Lower leg skin (tissue), 3 donors: ENCODE results near the gene DIS3L2.

Experiments used
- POLR2A ChIP-seq, 2 donors: fragments of 450-650 bp; IDR thresholded peaks; one replicate each; pipeline ENCODE4 v1.6.1; 2016 to 2017; ENCODE audit warnings: antibody characterized with exemption in 2 of 2, mild to moderate bottlenecking in 1 of 2, moderate library complexity in 1 of 2
- TF ChIP-seq, protein P1 (sequence below), 3 donors: fragments of 450-650 bp; IDR thresholded peaks; one replicate each; pipeline ENCODE4 v1.5.1; 2016; ENCODE audit warnings: antibody characterized with exemption in 3 of 3, mild to moderate bottlenecking in 3 of 3, moderate library complexity in 2 of 3

DNA sequence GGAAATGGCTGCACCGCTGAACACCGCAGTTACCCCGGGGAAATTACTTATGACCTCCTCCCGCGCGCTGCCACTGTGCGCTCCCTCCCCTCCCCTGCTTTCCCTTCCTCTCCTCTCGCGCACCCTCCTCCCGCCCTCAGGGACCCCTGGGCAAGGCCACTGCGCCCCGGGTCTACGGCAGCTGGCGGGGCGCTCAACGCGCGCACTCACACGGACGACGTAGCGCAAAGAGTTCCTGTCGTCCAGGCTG lies 424.9 kb downstream of the DIS3L2 start:
- TF ChIP-seq, protein P1, sequence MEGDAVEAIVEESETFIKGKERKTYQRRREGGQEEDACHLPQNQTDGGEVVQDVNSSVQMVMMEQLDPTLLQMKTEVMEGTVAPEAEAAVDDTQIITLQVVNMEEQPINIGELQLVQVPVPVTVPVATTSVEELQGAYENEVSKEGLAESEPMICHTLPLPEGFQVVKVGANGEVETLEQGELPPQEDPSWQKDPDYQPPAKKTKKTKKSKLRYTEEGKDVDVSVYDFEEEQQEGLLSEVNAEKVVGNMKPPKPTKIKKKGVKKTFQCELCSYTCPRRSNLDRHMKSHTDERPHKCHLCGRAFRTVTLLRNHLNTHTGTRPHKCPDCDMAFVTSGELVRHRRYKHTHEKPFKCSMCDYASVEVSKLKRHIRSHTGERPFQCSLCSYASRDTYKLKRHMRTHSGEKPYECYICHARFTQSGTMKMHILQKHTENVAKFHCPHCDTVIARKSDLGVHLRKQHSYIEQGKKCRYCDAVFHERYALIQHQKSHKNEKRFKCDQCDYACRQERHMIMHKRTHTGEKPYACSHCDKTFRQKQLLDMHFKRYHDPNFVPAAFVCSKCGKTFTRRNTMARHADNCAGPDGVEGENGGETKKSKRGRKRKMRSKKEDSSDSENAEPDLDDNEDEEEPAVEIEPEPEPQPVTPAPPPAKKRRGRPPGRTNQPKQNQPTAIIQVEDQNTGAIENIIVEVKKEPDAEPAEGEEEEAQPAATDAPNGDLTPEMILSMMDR (IDR thresholded peaks at IDR 0.05) = no peak
- no peak for TF ChIP-seq POLR2A (IDR thresholded peaks at IDR 0.05)
